CD4-positive, alpha-beta T cell treated with Interleukin-1 beta for 1 hour (primary cell): Measurements from ENCODE around the gene RTN4RL1.

Experiments
- DNase-seq, 2 donors: peaks; one replicate each; pipeline ENCODE4 v3.0.0-alpha.2; 2020 to 2022

RTN4RL1 gene

GRCh38 chr17:1943436-1943831 lies 81.7 kb downstream of the RTN4RL1 start:
- DNase-seq: no peak

GRCh38 chr17:1942666-1943435 lies 82.3 kb downstream of the RTN4RL1 start:
- no peak for DNase-seq

GRCh38 chr17:1942066-1942365 lies 83.1 kb downstream of the RTN4RL1 start:
- DNase-seq: no peak

DNA sequence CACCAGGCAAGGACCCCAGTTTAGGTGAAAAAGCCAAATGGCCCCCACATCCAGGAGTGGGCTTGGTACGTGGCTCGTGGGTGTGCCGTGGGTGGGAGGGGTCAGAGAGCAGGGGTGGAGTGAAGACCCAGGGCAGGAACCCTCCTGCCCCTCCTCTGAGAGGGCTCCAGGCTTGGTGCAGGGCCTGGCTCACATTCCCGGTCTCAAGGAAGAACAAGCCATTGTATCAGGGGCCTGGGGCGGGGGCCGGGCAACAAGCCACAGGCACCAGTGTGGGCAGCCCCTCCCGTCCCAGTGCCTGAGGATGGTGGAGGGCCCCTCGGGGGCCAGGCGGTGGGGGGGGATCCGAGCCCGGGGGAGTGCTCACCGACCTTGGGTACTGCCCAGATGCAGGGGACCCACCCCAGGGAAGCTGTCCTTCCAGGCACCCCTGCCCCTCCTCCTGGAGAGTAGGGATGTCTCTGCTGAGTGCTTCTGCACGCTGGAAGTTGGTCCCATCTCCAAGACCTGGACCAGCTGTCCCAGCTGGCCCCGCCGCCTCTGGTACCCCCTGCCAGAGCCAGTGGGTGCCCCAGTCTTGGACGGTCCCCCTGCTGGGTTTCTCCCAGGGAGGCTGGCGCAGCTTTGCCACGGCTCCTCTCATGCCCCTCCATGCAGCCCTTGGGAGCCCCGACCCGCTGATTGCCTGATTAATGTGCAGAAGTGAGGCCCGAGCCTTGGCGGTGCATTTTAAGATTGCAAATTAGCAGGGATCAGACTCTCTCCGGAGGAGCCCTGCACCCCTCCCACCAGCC lies 83.7 kb downstream of the RTN4RL1 start:
- no peak for DNase-seq

- DNase-seq: no peak
Measured at GRCh38 chr17:1940810-1941185, 84.3 kb downstream of the RTN4RL1 start.

DNA sequence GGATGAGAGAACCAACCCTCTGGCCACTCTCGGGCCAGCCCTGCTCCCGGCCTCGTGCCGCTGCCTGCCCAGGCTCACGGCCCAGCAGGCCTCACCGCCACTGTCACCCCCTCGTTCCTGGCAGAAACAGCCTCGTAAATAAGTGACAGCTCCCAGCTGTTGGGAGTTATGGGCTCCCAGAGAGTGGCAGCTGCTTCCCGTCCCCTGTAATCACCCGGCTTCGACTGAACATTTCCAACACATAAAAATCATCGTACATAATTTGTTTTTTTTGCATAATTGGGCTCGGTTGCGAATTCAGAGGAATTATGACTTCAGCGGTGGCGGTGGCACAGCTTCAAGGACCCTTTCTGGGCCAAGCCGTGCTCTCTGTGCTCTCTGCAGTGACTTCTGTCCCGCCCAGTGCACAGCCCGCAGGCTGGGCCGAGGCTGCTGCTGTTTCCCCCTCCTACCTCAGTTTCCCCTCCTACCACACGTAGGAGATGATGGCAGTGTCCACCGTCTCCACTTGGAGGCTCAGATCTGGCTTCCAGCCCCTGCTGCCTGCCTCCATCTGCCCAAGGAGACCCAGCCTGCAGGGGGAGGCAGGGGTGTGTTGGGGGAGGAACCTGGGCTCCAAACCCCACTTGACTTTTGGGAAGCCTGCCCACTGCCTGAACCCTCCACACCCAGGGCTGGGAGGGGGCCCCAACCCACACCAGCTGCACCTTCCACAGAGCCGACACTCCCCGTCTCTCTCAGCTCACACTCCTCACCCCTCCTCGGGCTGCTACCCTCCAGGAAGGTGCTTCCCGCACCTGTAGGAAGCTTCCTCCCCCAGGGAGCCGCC lies 84.9 kb downstream of the RTN4RL1 start:
- DNase-seq: no peak

GRCh38 chr17:1937461-1937860 lies 87.7 kb downstream of the RTN4RL1 start:
- DNase-seq: no peak

DNA sequence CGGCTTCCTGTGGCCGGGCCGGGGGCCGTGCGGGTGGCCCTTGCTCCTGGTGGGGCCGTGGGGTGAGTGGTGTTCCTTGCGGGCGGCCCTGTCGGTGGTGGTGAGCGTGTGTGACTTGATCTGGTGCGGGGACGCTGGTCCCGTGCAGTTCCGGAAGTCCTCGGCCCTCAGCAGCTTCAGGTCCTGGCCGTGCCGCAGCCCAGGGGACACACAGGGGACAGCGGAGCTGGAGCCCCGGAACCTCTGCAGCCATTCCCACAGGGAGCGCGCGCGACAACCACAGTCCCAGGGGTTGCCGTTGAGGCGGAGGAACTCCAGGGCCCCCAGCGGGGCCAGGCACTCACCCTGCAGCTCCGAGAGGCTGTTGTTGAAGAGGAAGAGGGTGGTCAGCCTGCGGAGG lies 88.4 kb downstream of the RTN4RL1 start:
- no peak for DNase-seq

DNA sequence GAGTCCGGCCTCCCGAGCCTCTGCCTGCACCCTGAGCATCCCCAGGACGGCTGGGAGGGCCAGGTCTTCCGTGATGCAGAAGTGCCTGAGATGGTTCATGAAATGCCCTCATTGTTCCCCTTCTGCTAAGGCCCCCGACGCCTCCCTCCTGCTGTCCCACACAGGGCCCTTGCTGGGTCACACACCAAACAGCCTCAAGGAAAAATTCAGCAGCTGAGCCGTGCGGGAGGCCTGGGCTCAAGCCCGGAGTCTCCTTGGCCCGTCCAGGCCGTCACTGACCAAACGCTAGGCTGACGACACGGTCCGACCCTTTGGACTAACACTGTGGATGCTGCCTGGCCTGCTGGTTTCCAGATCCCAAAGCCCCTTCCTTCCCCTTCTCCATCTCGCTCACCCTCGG lies 90.2 kb downstream of the RTN4RL1 start:
- no peak for DNase-seq

DNA sequence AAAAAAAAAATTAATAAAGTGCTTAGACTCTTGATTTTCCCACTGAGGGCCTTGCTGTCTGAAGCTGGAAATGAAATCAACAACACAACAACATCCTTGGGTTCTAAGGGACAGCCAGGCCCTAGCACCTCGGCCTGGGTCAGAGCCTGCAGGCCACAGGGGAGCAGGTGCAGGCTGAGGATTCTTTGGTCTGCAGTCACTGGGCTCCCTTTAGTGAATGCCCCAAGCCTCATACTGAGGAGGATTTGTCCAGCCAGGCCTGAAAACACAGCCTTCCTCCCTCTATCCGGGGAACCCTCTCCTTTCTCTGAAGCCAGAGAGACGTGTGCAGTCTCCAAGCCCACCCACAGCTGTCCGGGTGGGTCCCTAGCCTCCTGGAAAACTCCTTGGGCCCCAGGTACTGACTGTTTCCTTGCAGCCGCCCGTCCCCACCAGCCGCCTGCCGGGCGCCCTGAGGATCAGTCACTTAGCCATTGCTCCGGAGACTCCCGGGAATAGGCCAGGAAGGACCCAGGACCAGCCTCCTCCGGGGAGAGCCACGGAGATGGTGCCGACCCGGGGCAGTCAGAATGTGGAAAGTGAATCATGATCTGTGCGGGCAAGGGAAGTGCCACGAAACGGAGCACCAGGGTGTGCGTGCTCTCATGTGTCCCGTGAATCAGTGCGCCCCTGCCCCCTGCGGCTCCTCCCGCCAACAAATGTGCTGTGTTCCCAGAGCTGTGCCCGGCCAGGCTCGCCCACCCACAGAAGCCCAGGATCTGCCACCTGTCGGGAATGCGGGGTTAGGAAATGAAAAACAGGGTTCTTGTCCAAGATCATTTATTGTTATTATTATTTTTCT lies 91.0 kb downstream of the RTN4RL1 start:
- no peak for DNase-seq

GRCh38 chr17:1931844-1932579 lies 93.1 kb downstream of the RTN4RL1 start:
- DNase-seq: no peak

- DNase-seq: no peak
Measured at GRCh38 chr17:1930337-1930645, 94.8 kb downstream of the RTN4RL1 start.

- no peak for DNase-seq
Measured at GRCh38 chr17:1928976-1929375, 96.2 kb downstream of the RTN4RL1 start.

DNA sequence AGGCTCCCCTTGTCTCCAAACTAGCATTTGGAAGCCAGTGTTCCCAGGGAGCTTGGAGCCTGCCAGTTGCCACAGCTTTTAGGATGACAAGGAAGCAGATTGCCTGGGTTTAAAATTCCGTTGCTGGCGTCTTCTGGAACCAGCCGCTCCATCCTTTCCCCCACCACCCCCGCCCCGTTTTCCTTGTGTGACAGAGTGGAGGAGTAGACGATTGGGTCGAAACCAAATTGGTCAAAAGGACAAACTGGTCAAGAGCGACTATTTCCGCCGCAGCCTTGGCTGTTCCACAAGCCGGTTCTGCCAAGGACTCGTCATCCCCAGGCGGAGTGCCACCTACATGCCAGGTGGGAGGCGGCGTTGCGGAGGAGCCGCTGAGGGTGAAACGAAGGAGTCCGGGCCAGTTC lies 104.2 kb downstream of the RTN4RL1 start:
- DNase-seq: no peak

GRCh38 chr17:1919201-1919600 lies 105.9 kb downstream of the RTN4RL1 start:
- DNase-seq: no peak

DNA sequence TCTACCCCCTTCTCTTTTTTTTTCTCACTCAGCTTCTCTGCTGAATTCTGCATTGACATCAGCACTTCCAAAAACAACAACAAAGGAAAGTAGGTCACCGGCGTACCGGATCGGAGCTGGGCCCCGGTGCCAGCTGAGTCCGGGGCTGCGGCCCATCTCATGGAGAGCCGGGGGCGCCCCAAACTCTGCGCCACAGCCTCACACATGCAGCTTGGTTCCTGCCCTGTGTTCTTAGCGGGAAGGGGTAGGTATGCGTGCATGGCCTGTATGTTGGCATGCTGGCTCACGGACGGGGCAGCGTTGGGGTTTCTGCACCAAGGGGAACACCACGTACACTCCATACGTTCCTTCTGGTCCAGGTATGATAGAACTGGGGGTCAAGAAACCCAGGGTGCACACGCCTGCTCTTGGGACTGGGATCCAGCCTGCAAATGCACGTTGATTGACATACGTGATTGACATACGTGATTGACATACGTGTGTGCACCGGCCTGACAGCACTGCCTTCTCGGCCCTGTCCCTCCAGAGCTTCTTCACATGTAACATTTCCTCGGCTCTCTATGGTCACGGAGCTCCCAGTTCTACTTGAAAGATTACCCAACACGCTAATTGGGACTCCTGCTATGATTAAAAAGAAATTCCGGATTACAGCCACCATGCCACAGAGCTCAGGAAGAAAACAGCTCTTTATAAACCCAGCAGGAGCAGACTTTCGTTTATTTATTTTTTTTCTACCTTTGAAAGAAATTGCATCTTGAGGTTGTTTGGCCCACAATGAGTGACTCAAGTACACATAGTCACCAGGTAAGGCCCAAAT lies 106.6 kb downstream of the RTN4RL1 start:
- no peak for DNase-seq

- no peak for DNase-seq
Measured at GRCh38 chr17:1916963-1917715, 108.0 kb downstream of the RTN4RL1 start.

GRCh38 chr17:1916316-1916715 lies 108.8 kb downstream of the RTN4RL1 start:
- DNase-seq: no peak

GRCh38 chr17:1915889-1916288 lies 109.2 kb downstream of the RTN4RL1 start:
- DNase-seq: no peak

DNA sequence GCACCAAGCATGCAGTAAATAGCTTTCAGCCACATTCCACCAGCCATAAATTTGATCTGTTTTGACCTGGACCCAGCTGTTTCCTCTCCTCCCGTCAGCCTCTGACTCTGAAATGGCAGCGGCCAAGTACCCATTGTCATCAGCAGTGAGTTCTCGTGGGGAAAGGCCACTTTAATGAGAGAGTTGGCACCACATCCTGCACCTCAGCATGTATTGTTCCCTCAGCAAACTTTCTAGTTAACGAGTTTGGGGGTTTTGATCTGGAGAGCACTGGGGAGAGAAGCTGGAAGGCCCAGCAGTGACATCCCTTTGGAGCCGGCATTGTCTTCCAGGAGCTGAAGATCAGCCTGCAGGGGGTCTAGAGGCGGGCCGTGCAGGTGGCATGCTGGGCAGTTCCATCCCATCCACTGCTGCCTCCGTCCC lies 110.5 kb downstream of the RTN4RL1 start:
- no peak for DNase-seq

DNA sequence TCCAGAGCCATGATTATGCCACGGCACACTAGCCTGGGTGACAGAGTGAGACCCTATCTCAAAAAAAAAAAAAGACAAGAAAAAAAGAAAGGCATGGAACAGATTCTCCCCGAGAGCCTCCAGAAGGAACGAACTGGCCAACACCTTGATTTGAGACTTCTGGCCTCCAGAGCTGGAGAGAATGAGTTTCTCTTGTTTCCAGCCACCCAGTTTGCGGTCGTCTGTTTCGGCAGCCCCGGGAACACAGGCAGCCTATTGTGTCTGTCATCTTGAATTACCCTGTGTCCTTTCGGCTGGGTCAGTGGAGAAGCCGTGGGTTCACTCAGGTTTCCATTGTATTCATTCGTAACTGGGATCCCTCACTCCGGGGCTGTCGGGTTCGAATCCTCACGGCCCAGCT lies 111.4 kb downstream of the RTN4RL1 start:
- DNase-seq: no peak
